Panc1 (cell line): Measurements from ENCODE around the gene FPGS. TPM values are rescaled to one million over a fixed set of nuclear protein-coding genes. Genes with fewer than 3 reads are reported as not detected.
"Not testable (repeated sequence)": the region's sequence is repeated elsewhere in the genome, so short reads cannot be mapped to it uniquely, and the experiment has no call there.

Source experiments
- ATAC-seq: fragments of 200-7000 bp; cut with Tn5 transposase; 2 replicates; pipeline ENCODE4 v1.9.1; 2020; ENCODE audit warnings: mild to moderate bottlenecking, moderate library complexity
- BruUV-seq: library from RNA; stranded (reverse); fragments of 400-500 nt; replicated peaks from 2 replicates; lab custom pipeline; 2021; lab: Mats Ljungman, UMichigan
- CTCF ChIA-PET: fragments of 300-600 bp; sonication (Branson Sonifier 250); formaldehyde crosslinking; loops from one replicate; lab custom pipeline; 2022; ENCODE audit warnings: antibody characterized with exemption; lab: Charles Lee
- POLR2A ChIA-PET: fragments of 300-600 bp; sonication (Branson Sonifier 250); formaldehyde crosslinking; loops from one replicate; lab custom pipeline; 2022; ENCODE audit warnings: antibody characterized with exemption; lab: Charles Lee
- DNase-seq: peaks from one replicate; pipeline ENCODE4 v3.0.0-alpha.2; 2010; ENCODE audit warnings: low read depth, low spot score
- H3K27ac ChIP-seq: 2 replicates; pipeline ENCODE4 v1.5.1; 2011; ENCODE audit warnings: mild to moderate bottlenecking, low read length, inconsistent platforms
- H3K27me3 ChIP-seq: fragments of 200-500 bp; sonication (Bioruptor generic); 2 replicates; pipeline ENCODE4 v1.6.0; 2014; ENCODE audit warnings: low read length, inconsistent platforms; ENCODE audit not compliant: control insufficient read depth, insufficient read depth
- H3K36me3 ChIP-seq: fragments of 200-500 bp; sonication (Bioruptor generic); 2 replicates; pipeline ENCODE4 v1.5.1; 2014; ENCODE audit warnings: inconsistent platforms, mild to moderate bottlenecking, low read length, moderate library complexity; ENCODE audit not compliant: control insufficient read depth, insufficient read depth
- H3K4me1 ChIP-seq: 2 replicates; pipeline ENCODE4 v1.5.1; 2011; ENCODE audit warnings: inconsistent platforms, mild to moderate bottlenecking, low read length, moderate library complexity; ENCODE audit not compliant: control insufficient read depth, insufficient read depth
- H3K4me3 ChIP-seq, 2 experiments: 2 replicates each; pipeline ENCODE4 v1.5.1; 2011 to 2012; ENCODE audit warnings: low read depth in 2 of 2, low read length in 2 of 2, mild to moderate bottlenecking in 2 of 2, inconsistent platforms in 1 of 2, moderate library complexity in 1 of 2
- H3K9me3 ChIP-seq: fragments of 200-500 bp; sonication (Bioruptor generic); 2 replicates; pipeline ENCODE4 v1.5.1; 2014; ENCODE audit warnings: low read depth, mild to moderate bottlenecking, inconsistent platforms, low read length, moderate library complexity; ENCODE audit not compliant: control insufficient read depth, insufficient read depth
- POLR2AphosphoS5 ChIP-seq: IDR thresholded peaks from 2 replicates; pipeline ENCODE4 v1.6.1; 2012; ENCODE audit warnings: mild to moderate bottlenecking, low read depth, low read length, moderate library complexity
- REST ChIP-seq, 2 experiments: IDR thresholded peaks; 2 replicates each; pipeline ENCODE4 v1.6.1; 2011 to 2012; ENCODE audit warnings: low read depth in 2 of 2, control low read depth in 1 of 2, low read length in 1 of 2, mild to moderate bottlenecking in 1 of 2, moderate library complexity in 1 of 2; ENCODE audit not compliant: insufficient read depth in 1 of 2
- SIN3A ChIP-seq: IDR thresholded peaks from 2 replicates; pipeline ENCODE4 v1.6.1; 2012; ENCODE audit warnings: low read depth, mild to moderate bottlenecking, low read length, moderate library complexity, borderline replicate concordance; ENCODE audit not compliant: insufficient read depth
- TCF7L2 ChIP-seq: IDR thresholded peaks from 2 replicates; pipeline ENCODE4 v1.6.1; 2011; ENCODE audit warnings: mild to moderate bottlenecking, low read depth, low read length, inconsistent platforms
- in situ Hi-C: cut with HindIII; loops from 2 replicates; pipeline ENCODE4 v1.10.0; 2016; ENCODE audit warnings: low sequenced_read_pairs, low pct_unique_long_range_greater_than_20kb
- intact Hi-C: fragments of 100-400 bp; cut with micrococcal nuclease; formaldehyde crosslinking; loops from one replicate; pipeline ENCODE4 v1.10.0; 2022; ENCODE audit not compliant: unreplicated experiment
- total RNA-seq: library from RNA; stranded (reverse); gene quantifications from one replicate; pipeline ENCODE4 v1.2.1, GENCODE V29; 2021; ENCODE audit not compliant: unreplicated experiment
- TF ChIP-seq, protein P1 (sequence below): fragments of 450-650 bp; IDR thresholded peaks from 2 replicates; pipeline ENCODE4 v1.5.1; 2017; ENCODE audit warnings: mild to moderate bottlenecking

FPGS gene
- total RNA-seq, 1 experiment from 2014 or later, result 56.5 TPM

- Histone ChIP-seq H3K36me3 (no peaks in the 10 kb centered on the region), H3K27me3 (peaks cover 2% of the 10 kb centered on the region; the same call in 1 of the 2 replicates), H3K9me3 (no peaks in the 10 kb centered on the region), H3K27ac (no peak overlapping the region), H3K4me3 (peak overlapping the region in 1 of 2 experiments; percentile 13; a peak in 2 of 4 replicates), H3K4me1 (no peaks in the 10 kb centered on the region)
- BruUV-seq, result no TSS peak
- DNase-seq, result no peak
- ChIA-PET POLR2A (interaction anchor here (1.1 kb wide), 1 partner anchor 10 kb away, joined by 3 read pairs; no protein-coding TSS in a partner anchor), CTCF (interaction anchor here (0.9 kb wide), 1 partner anchor 16 kb away, joined by 4 read pairs; no protein-coding TSS in a partner anchor)
- peak; percentile 53; the same call in 1 of the 2 replicates for ATAC-seq
- TF ChIP-seq SIN3A, result no peak
- no peak for TF ChIP-seq TCF7L2
- TF ChIP-seq, protein P1, sequence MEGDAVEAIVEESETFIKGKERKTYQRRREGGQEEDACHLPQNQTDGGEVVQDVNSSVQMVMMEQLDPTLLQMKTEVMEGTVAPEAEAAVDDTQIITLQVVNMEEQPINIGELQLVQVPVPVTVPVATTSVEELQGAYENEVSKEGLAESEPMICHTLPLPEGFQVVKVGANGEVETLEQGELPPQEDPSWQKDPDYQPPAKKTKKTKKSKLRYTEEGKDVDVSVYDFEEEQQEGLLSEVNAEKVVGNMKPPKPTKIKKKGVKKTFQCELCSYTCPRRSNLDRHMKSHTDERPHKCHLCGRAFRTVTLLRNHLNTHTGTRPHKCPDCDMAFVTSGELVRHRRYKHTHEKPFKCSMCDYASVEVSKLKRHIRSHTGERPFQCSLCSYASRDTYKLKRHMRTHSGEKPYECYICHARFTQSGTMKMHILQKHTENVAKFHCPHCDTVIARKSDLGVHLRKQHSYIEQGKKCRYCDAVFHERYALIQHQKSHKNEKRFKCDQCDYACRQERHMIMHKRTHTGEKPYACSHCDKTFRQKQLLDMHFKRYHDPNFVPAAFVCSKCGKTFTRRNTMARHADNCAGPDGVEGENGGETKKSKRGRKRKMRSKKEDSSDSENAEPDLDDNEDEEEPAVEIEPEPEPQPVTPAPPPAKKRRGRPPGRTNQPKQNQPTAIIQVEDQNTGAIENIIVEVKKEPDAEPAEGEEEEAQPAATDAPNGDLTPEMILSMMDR, result no peak
- no peak for TF ChIP-seq POLR2AphosphoS5
- TF ChIP-seq REST (IDR thresholded peaks at IDR 0.05; ENCODE audit: insufficient read depth in 1 of 2, low read depth in 2 of 2, low read length in 1 of 2), result no peak
- intact Hi-C loops, result no loop called here
- in situ Hi-C loops, result no loop called here
Observed at GRCh38 chr9:127755061-127756060, 47.3 kb upstream of the FPGS start.

DNA sequence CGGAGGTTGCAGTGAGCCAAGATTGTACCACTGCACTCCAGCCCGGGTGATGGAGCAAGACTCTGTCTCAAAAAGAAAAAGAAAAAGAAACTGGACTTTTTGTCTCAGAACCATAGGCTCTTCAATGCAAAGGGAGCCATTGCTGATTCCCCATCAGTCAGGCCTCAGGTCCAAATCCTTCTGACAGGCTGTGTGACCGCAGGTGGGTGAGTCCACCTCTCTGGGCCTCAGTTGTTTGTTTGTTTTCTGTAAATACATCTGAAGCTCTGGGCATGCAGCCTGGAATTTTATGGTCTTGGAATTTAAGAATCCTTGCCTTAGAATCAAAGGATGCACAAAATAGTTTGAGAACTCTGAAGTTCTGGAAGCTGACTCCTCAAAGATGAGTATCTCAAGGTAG is 46.4 kb upstream of the FPGS start:
- no peak overlapping the region for H3K27ac ChIP-seq
- H3K36me3 ChIP-seq, result no peaks in the 10 kb centered on the region
- BruUV-seq, result no TSS peak
- DNase-seq (no peak), ATAC-seq (no peak)
- no peaks in the 10 kb centered on the region for H3K4me1 ChIP-seq
- ChIA-PET POLR2A (interaction anchor here (1.1 kb wide), 1 partner anchor 9 kb away, joined by 3 read pairs; no protein-coding TSS in a partner anchor), CTCF (interaction anchor here (0.7 to 0.9 kb wide), 2 partner anchors 15 to 342 kb away, joined by 4 to 14 read pairs; no protein-coding TSS in a partner anchor)
- in situ Hi-C loops (no loop called here), intact Hi-C loops (no loop called here)
- peaks cover 2% of the 10 kb centered on the region; the same call in 1 of the 2 replicates for H3K27me3 ChIP-seq
- TF ChIP-seq REST (IDR thresholded peaks at IDR 0.05; ENCODE audit: insufficient read depth in 1 of 2, low read depth in 2 of 2, low read length in 1 of 2) (no peak), TCF7L2 (no peak), SIN3A (no peak), POLR2AphosphoS5 (no peak)
- TF ChIP-seq, protein P1, result no peak
- no peaks in the 10 kb centered on the region for H3K9me3 ChIP-seq
- no peak overlapping the region for H3K4me3 ChIP-seq

DNA sequence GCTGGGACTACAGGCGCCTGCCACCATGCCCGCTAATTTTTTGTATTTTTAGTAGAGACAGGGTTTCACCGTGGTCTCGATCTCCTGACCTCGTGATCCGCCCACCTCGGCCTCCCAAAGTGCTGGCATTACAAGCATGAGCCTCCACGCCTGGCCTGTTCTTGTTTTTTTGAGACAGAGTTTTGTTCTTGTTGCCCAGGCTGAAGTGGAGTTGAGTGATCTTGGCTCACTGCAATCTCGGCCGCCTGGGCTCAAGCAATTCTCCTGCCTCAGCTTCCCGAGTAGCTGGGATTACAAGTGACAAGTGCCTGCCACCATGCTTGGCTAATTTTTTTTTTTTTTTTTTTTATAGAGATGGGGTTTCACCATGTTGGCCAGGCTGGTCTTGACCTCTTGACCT is 45.9 kb upstream of the FPGS start:
- POLR2A ChIA-PET, result interaction anchor here (0.5 kb wide), 1 partner anchor 24 kb away, joined by 3 read pairs; no protein-coding TSS in a partner anchor
- H3K27ac ChIP-seq, ATAC-seq, H3K9me3 ChIP-seq, H3K27me3 ChIP-seq, DNase-seq, in situ Hi-C loops, H3K4me1 ChIP-seq, intact Hi-C loops, H3K36me3 ChIP-seq, BruUV-seq, H3K4me3 ChIP-seq: not testable (repeated sequence)
- CTCF ChIA-PET, result interaction anchor here (0.7 kb wide), 1 partner anchor 531 kb away, joined by 3 read pairs; no protein-coding TSS in a partner anchor
